ENCODE data around the gene CENPM.

GRCh38 chr22:41995211-41995610 is 48.3 kb upstream of the CENPM start:
- TF ChIP-seq CTCF (IDR thresholded peaks at IDR 0.05; ENCODE audit: borderline replicate concordance, extremely low read depth, low read length, poor library complexity, severe bottlenecking) (no peak), EZH2 (IDR thresholded peaks at IDR 0.05; ENCODE audit: borderline replicate concordance, low read depth, low read length, severe bottlenecking) (no peak)
